Omental fat pad (tissue), 4 donors: ENCODE measurements around the gene ZFYVE28. TPM values are rescaled to one million over a fixed set of nuclear protein-coding genes. Genes with fewer than 3 reads are reported as not detected.

Experiments
- ATAC-seq: fragments of 150-250 bp; one replicate; pipeline ENCODE4 v1.9.1; 2016; ENCODE audit warnings: mild to moderate bottlenecking, moderate library complexity; ENCODE audit not compliant: low FRiP score
- DNase-seq: peaks from one replicate; pipeline ENCODE4 v3.0.0-alpha.2; 2019; ENCODE audit warnings: low spot score
- CTCF ChIP-seq, 3 donors: fragments of 450-650 bp; IDR thresholded peaks; one replicate each; pipeline ENCODE4 v1.5.1; 2016 to 2017; ENCODE audit warnings: antibody characterized with exemption in 3 of 3, mild to moderate bottlenecking in 3 of 3, moderate library complexity in 2 of 3
- total RNA-seq, 4 donors: library from RNA; depleted of rRNA; stranded (reverse); fragments of >200 nt; gene quantifications; one replicate each; pipeline ENCODE4 v1.1.0, GENCODE V29; 2016

The ZFYVE28 gene
- total RNA-seq, 4 donors from 2014 or later, result 7.1 to 24.5 (median 16.7) TPM

GRCh38 chr4:2364654-2365053 lies 53.8 kb downstream of the ZFYVE28 start:
- no peak for TF ChIP-seq CTCF (IDR thresholded peaks at IDR 0.05)
- DNase-seq (no peak), ATAC-seq (peak; percentile 72)

GRCh38 chr4:2363951-2364653 lies 54.3 kb downstream of the ZFYVE28 start:
- DNase-seq, result no peak
- TF ChIP-seq CTCF (IDR thresholded peaks at IDR 0.05), result no peak
- ATAC-seq, result peak; percentile 18

GRCh38 chr4:2363056-2363721 lies 55.3 kb downstream of the ZFYVE28 start:
- no peak for TF ChIP-seq CTCF (IDR thresholded peaks at IDR 0.05)
- DNase-seq (no peak), ATAC-seq (no peak)

GRCh38 chr4:2362266-2363055 lies 56.0 kb downstream of the ZFYVE28 start:
- no peak for TF ChIP-seq CTCF (IDR thresholded peaks at IDR 0.05)
- DNase-seq (no peak), ATAC-seq (no peak)

- no peak for DNase-seq
- ATAC-seq, result no peak
- no peak for TF ChIP-seq CTCF (IDR thresholded peaks at IDR 0.05)
These were observed 56.8 kb downstream of the ZFYVE28 start for GRCh38 chr4:2361366-2362265.

GRCh38 chr4:2360396-2360730 lies 58.1 kb downstream of the ZFYVE28 start:
- TF ChIP-seq CTCF (IDR thresholded peaks at IDR 0.05), result no peak
- ATAC-seq (no peak), DNase-seq (no peak)
